ENCODE data around the gene KIF5A.
"Not testable (repeated sequence)": the region's sequence is repeated elsewhere in the genome, so short reads cannot be mapped to it uniquely, and the experiment has no call there.

The KIF5A gene

GRCh38 chr12:57549909-57550640 is at the start of gene KIF5A:
TSS of gene KIF5A (plus strand) at chr12:57550044. CDS start at chr12:57550272, 228 bp downstream.
- peak in 2 of 4 experiments; percentile 2 to 47 for DNase-seq

DNA sequence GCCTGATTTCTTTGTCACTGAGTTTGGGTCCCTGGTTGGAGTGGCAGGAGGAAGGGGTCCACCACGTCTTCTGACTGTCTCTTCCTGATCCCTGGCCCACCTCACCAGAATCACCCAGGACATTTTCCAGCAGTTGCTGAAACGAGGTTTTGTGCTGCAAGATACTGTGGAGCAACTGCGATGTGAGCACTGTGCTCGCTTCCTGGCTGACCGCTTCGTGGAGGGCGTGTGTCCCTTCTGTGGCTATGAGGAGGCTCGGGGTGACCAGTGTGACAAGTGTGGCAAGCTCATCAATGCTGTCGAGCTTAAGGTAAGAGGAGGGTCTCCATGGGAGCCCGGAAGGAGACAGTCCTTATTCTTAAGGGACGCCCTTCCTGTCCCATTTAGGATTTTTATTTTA is 49.6 kb upstream of the KIF5A start:
- no peak for DNase-seq

DNA sequence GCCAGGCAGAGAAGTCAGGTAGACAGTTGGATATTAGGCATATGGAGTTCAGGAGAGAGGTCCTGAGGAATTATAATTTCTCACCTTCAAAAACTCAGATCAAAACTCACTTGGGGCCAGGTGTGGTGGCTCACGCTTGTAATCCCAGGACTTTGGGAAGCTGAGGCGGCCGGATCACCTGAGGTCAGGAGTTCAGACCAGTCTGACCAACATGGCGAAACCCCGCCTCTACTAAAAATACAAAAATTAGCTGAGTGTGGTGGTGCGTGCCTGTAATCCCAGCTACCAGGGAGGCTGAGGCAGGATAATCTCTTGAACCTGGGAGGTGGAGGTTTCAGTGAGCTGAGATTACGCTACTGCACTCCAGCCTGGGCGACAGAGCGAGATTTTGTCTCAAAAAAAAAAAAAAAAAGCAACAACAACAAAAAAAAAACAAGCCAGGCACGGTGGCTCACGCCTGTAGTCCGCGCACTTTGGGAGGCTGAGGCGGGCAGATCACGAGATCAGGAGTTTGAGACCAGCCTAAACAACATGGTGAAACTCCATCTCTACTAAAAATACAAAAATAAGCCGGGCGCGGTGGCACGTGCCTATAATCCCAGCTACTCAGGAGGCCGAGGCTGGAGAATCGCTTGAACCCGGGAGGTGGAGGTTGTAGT is 47.4 kb upstream of the KIF5A start:
- not testable (repeated sequence) for DNase-seq

- not testable (repeated sequence) for DNase-seq
These were observed 43.3 kb upstream of the KIF5A start for GRCh38 chr12:57506541-57506940.

DNA sequence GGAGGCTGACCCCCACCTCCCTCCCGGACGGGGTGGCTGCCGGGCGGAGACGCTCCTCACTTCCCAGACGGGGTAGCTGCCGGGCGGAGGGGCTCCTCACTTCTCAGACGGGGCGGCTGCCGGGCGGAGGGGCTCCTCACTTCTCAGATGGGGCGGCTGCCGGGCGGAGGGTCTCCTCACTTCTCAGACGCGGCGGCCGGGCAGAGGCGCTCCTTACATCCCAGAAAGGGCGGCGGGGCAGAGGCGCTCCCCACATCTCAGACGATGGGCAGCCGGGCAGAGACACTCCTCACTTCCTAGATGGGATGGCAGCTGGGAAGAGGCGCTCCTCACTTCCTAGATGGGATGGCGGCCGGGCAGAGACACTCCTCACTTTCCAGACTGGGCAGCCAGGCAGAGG is 42.0 kb upstream of the KIF5A start:
- DNase-seq, result not testable (repeated sequence)

GRCh38 chr12:57511161-57511560 is 38.7 kb upstream of the KIF5A start:
- no peak for DNase-seq

DNA sequence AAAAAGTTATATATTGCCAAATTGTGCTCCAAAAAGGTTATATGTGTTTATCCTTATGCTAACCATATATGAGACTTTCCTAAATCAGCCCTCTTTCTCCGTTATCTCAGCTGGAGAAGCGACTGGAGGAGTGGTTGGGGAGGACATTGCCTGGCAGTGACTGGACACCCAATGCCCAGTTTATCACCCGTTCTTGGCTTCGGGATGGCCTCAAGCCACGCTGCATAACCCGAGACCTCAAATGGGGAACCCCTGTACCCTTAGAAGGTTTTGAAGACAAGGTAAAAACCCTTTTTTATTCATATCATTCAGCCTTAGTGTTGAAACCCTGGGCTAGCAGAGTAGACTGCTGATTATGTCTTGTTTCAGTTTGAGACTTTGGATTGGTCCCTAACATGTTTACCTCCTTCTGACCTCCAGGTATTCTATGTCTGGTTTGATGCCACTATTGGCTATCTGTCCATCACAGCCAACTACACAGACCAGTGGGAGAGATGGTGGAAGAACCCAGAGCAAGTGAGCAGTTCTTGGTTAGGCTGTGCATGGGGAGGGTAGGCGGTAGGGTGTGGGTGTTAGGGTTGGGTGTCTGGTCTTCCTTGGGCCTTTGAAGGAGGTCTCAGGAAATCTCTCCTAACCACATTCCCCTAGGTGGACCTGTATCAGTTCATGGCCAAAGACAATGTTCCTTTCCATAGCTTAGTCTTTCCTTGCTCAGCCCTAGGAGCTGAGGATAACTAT is 38.1 kb upstream of the KIF5A start:
- no peak for DNase-seq

DNA sequence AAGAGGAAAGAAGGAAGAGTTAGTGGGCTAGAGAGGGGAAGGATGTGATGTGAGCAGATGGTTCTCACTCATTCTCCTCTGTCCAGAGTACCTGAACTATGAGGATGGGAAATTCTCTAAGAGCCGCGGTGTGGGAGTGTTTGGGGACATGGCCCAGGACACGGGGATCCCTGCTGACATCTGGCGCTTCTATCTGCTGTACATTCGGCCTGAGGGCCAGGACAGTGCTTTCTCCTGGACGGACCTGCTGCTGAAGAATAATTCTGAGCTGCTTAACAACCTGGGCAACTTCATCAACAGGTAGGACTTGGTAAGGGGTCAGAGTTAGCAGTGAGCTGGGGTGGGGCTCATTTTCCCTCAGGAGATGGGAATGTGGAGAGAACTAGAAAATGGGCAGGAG is 37.2 kb upstream of the KIF5A start:
- DNase-seq, result no peak

GRCh38 chr12:57513266-57513665 is 36.6 kb upstream of the KIF5A start:
- DNase-seq, result no peak

- DNase-seq, result not testable (repeated sequence)
These were observed 36.2 kb upstream of the KIF5A start for GRCh38 chr12:57513677-57514076.

- DNase-seq, result not testable (repeated sequence)
These were observed 35.6 kb upstream of the KIF5A start for GRCh38 chr12:57514246-57514645.

DNA sequence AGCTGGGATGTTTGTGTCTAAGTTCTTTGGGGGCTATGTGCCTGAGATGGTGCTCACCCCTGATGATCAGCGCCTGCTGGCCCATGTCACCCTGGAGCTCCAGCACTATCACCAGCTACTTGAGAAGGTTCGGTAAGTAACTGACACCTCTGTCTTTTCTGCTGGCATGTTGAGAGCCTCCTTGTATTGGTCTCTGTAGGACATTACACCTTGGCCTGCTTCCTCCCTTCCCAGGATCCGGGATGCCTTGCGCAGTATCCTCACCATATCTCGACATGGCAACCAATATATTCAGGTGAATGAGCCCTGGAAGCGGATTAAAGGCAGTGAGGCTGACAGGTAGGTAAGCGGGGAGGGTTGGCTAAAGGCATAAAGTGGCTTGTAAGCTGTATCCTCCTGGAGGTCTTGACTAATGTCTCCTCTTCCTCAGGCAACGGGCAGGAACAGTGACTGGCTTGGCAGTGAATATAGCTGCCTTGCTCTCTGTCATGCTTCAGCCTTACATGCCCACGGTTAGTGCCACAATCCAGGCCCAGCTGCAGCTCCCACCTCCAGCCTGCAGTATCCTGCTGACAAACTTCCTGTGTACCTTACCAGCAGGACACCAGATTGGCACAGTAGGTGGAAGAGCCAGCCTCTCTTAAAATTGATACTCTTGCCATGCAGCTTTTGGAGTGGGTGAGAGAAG is 35.0 kb upstream of the KIF5A start:
- DNase-seq, result no peak

DNA sequence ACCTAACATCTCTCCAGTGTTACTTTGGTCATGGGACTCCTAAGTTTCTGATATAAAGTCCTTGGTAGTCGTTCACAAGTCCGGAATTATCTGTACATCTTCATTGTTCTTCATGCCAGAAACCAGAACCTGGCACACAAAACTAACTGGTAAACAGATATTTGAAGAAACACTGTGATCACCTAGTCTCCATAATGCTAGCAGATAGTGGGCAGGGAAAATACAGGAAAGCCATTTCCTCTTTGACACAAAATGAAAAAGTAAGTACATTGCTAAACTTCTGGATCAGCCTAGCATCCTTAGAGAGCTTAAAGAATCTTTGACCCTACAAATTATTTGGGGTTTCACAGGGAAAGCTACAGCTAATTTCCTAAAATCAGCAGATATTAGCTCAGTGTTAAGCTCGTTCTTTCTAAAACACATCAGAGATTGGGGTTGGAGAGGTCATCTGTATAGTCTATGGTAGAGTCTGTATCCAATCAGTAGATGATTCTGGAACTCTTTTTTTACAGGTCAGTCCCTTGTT is 34.4 kb upstream of the KIF5A start:
- no peak for DNase-seq

GRCh38 chr12:57515934-57516541 is 33.8 kb upstream of the KIF5A start:
- no peak for DNase-seq

GRCh38 chr12:57516617-57517153 is 33.2 kb upstream of the KIF5A start:
- no peak for DNase-seq

DNA sequence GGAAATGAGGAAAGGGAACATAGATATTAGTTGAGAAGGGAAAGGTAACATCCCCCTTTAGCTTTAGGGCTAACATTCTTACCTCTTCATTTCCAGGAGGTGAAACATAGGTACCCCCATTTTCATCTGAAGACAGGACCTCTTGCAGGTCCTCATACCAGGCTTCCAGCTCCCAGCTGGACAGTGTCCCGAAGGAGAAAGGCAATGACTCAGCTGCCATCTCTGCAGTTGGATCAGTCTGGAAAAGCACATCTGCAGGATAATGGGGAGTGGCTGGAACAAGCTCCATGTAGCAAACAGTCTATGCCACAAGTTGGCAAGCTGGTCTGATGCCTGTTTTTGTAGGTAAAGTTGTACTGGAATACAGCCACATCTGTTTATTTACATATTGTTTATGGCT is 32.7 kb upstream of the KIF5A start:
- DNase-seq, result no peak

DNA sequence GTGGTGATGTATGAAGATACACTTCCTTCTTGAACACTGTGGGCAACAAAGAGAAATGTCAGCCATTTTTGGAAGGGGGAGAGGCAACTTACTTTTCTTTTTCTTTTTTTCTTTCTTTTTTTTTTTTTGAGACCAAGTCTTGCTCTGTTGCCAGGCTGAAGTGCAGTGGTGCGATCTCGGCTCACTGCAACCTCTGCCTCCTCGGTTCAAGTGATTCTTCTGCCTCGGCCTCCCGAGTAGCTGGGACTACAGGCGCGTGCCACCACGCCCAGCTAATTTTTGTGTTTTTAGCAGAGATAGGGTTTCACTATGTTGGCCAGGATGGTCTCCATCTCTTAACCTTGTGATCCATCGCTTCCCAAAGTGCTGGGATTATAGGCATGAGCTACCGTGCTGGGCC is 32.1 kb upstream of the KIF5A start:
- DNase-seq, result not testable (repeated sequence)

GRCh38 chr12:57518176-57518919 is 31.5 kb upstream of the KIF5A start:
- DNase-seq, result no peak

DNA sequence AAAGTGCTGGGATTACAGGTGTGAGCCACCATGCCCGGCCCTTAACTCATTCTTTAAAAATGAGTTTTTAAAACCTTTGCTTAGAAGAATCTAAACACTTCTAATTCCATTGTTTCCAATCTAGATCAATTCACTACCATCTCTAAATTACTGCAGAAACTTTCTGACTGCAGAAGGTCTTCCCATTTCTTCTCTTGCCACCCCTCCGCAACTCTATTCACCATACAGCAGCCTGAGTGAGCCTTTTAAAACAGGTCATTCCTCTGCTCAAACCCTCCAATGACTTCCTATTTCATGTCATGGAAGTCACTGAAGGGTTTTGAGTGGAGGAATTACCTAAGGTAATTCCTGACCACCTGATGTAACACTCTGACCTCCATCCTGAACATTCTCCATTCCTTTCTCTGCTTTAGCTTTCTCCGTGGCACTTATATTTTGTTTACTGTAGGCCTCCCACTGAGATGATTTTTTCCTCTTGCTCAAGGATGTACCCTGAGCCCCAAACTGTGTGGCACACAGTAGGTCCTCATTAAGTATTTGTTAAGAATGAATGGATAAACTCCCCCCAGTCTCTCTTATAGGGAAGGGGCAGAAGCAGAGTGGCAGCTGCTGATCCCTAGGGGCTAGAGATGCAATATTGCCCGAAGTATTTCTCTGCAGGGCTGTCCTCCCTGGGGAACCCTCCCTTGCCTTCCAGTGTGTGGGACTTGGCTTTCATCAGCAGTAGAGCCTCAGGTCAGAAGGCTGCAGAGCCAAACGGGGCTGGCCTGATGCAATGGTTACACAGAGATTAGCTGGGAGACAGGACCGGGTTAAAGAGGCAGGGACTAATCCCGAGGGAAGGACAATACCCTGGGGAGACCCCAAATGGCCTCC is 30.7 kb upstream of the KIF5A start:
- DNase-seq, result no peak

DNA sequence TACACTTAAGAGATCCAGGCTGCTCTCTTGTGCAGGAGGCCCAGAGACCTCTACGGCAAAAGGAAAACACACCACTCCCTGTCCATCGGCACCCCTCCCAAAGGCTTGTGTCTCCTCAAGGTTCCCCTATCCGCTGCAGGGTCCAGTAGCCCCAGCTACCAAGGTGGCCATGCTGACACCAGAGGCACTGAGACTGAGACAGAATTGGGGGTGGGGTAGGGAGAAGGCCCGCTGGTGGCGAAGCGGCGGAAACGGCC is 30.1 kb upstream of the KIF5A start:
- DNase-seq, result no peak

Data from activated naive CD4-positive, alpha-beta T cell (primary cell).